Endometrial microvascular endothelial cells (primary cell): ENCODE measurements around the gene LMOD1. TPM values are rescaled to one million over a fixed set of nuclear protein-coding genes. Genes with fewer than 3 reads are reported as not detected.
"Not testable (repeated sequence)": the region's sequence is repeated elsewhere in the genome, so short reads cannot be mapped to it uniquely, and the experiment has no call there.

Experiments
- in situ Hi-C: cut with HindIII; loops from 2 replicates; pipeline ENCODE4 v1.10.0; 2017; ENCODE audit warnings: low sequenced_read_pairs, low pct_unique_long_range_greater_than_20kb; ENCODE audit errors: inconsistent ontology term
- total RNA-seq: library from RNA; depleted of rRNA; stranded (reverse); fragments of >200 nt; gene quantifications from one replicate; pipeline ENCODE4 v1.2.3, GENCODE V29; 2015; ENCODE audit errors: inconsistent ontology term

Gene LMOD1
- 0.19 TPM for total RNA-seq

- in situ Hi-C loops, result no loop called here
These were observed at the start of gene LMOD1 for GRCh38 chr1:201946224-201946908. Gene LMOD1, minus strand, starts transcription at chr1:201946548. Its CDS starts 208 bp downstream, at chr1:201946340.

- in situ Hi-C loops, result no loop called here
These were observed 44.1 kb upstream of the LMOD1 start for GRCh38 chr1:201990427-201990826.

- in situ Hi-C loops, result no loop called here
These were observed 43.2 kb upstream of the LMOD1 start for GRCh38 chr1:201989354-201990128.

GRCh38 chr1:201988601-201989000 lies 42.3 kb upstream of the LMOD1 start:
- in situ Hi-C loops, result no loop called here

GRCh38 chr1:201985355-201985754 lies 39.0 kb upstream of the LMOD1 start:
- in situ Hi-C loops, result no loop called here

GRCh38 chr1:201984446-201984845 lies 38.1 kb upstream of the LMOD1 start:
- in situ Hi-C loops, result no loop called here

GRCh38 chr1:201983380-201983805 lies 37.0 kb upstream of the LMOD1 start:
- in situ Hi-C loops, result no loop called here

GRCh38 chr1:201982623-201983379 lies 36.5 kb upstream of the LMOD1 start, which contains the start of gene RNPEP:
Gene RNPEP, plus strand, starts transcription at chr1:201982648. Its CDS starts 19 bp downstream, at chr1:201982667.
- in situ Hi-C loops, result no loop called here

- in situ Hi-C loops, result no loop called here
These were observed 35.8 kb upstream of the LMOD1 start for GRCh38 chr1:201982082-201982622.

- in situ Hi-C loops, result no loop called here
These were observed 24.2 kb upstream of the LMOD1 start for GRCh38 chr1:201970334-201971159.

- in situ Hi-C loops, result no loop called here
These were observed 22.0 kb upstream of the LMOD1 start for GRCh38 chr1:201968202-201968925.

GRCh38 chr1:201966171-201966570 lies 19.8 kb upstream of the LMOD1 start:
- in situ Hi-C loops, result no loop called here

GRCh38 chr1:201964261-201964660 lies 17.9 kb upstream of the LMOD1 start:
- in situ Hi-C loops, result no loop called here

GRCh38 chr1:201962382-201962781 lies 16.0 kb upstream of the LMOD1 start:
- in situ Hi-C loops, result not testable (repeated sequence)

GRCh38 chr1:201958348-201958747 lies 12.0 kb upstream of the LMOD1 start:
- in situ Hi-C loops, result no loop called here

- in situ Hi-C loops, result no loop called here
These were observed 9.4 kb upstream of the LMOD1 start for GRCh38 chr1:201955729-201956143.

- in situ Hi-C loops, result no loop called here
These were observed 8.8 kb upstream of the LMOD1 start, which contains the start of gene TIMM17A for GRCh38 chr1:201955009-201955728. Gene TIMM17A, plus strand, starts transcription at chr1:201955503. Its CDS starts 24 bp downstream, at chr1:201955527.
